SU-DHL-6 (cell line): ENCODE results near the gene HEYL.

ENCODE experiments used
- EZH2phosphoT487 ChIP-seq: fragments of 200-600 bp; sonication (generic), shearing (Covaris generic); conservative IDR thresholded peaks from 2 replicates; pipeline ENCODE4 v1.6.1; 2018; ENCODE audit warnings: mild to moderate bottlenecking, antibody characterized with exemption, low read length, moderate library complexity, mixed read lengths
- TF ChIP-seq, protein P1 (sequence below): fragments of 200-600 bp; sonication (generic); IDR thresholded peaks from one replicate; pipeline ENCODE4 v1.5.1; 2017; ENCODE audit warnings: antibody characterized with exemption, mild to moderate bottlenecking, low read length, moderate library complexity; ENCODE audit not compliant: insufficient read depth, poor library complexity, severe bottlenecking

DNA sequence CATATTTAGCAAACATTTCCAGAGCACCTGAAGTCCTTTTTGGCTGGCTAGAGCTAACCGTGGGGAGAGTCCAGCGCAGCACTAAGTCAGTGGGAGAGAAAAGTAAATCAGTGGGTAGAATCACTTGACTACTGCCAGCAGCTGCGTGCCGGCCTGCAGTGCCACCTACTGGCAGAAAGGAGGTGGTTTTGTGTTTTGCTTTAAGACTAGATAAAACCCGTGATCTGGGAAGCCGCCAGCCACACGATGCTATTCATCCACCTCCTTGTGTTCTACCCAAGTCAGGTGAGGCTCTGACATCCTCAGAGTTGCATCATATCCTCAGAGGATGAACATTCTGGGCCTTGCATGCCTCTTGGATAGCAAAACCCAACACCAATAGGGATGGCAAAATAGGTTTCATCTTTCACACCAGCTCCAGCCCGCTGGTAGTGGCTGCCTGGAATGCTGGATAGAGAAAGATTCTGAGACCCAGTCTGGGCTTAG is 14.1 kb upstream of the HEYL start:
- TF ChIP-seq, protein P1, sequence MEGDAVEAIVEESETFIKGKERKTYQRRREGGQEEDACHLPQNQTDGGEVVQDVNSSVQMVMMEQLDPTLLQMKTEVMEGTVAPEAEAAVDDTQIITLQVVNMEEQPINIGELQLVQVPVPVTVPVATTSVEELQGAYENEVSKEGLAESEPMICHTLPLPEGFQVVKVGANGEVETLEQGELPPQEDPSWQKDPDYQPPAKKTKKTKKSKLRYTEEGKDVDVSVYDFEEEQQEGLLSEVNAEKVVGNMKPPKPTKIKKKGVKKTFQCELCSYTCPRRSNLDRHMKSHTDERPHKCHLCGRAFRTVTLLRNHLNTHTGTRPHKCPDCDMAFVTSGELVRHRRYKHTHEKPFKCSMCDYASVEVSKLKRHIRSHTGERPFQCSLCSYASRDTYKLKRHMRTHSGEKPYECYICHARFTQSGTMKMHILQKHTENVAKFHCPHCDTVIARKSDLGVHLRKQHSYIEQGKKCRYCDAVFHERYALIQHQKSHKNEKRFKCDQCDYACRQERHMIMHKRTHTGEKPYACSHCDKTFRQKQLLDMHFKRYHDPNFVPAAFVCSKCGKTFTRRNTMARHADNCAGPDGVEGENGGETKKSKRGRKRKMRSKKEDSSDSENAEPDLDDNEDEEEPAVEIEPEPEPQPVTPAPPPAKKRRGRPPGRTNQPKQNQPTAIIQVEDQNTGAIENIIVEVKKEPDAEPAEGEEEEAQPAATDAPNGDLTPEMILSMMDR: peak; percentile 67
- TF ChIP-seq EZH2phosphoT487: no peak
